GM18499 (cell line): Measurements from ENCODE around the gene HIF3A.
"Not testable (repeated sequence)": the region's sequence is repeated elsewhere in the genome, so short reads cannot be mapped to it uniquely, and the experiment has no call there.

Experiments used
- ATAC-seq: cut with Tn5 transposase; IDR thresholded peaks from one replicate; pipeline ENCODE4 v1.9.1; 2021; ENCODE audit warnings: moderate number of reproducible peaks; ENCODE audit not compliant: insufficient read depth, unreplicated experiment

Gene HIF3A

DNA sequence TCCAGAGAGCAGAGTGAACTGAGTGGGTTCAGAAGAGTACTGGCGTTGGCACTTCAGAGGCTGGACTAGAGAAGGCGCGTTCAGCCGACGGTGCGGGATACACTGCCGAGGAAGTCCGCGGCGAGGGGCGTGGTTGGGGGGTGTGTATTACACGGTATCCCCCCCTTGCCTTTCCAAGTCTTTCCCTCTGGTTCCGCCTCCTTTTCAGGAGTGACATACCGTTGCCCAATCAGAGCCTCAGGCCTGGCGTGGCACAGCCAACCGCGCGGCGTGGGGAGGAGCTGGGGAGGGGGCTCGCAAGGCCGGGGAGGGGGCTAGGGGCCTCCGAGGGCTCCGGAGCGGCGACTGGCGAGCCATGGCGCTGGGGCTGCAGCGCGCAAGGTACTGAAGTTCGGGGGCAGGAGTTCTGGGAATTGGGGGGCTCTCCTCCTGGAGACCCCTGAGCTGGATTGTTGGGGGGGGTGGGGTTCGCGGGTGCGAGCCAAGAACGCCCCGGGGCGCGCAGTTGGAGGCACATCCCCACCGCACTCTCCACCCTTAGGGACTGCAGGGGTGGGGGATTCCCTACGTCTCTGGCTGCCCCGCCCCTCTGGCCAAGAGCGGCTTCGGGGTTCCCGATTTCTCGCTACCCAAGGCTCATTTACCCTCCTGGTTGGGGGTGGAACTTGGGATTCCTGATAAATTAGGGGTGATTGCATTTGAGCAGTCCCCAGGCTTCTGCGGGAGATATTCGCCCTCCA is at the start of gene HIF3A:
TSS of gene HIF3A (plus strand) at position 321 of the 740 bp plus-strand sequence. CDS start at position 356, 35 bp downstream.
- ATAC-seq: no peak

DNA sequence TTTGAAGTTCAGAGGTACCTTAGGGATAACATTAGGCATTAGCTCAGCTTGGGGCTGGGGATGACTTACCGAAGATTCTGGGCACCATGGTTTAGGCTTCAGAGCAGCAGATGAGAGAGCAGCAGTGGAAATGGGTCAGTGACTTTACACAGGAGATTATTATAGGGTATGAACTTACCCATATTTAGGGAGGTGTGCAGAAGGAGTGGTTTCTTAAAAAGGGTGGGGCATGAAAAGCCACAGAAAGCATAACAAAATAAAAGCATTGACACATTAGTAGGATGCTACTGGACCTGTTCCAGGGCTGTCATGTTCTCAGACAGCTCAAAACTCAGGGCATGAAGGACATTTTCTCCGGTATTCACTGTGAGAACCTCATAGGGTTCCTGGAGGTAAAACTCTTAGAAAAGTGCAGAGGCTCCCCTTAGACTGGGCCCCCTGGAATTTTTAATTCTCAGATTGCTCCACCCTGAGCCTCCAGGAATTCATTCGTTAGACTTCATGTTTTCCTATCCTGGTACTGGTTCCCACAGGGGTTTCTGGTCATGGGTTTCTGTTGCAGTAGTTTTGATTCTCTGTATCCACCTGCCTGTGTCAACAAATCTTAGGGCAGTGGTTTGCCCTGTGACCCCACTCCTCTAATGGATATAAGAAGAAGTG is 46.6 kb upstream of the HIF3A start:
- no peak for ATAC-seq

DNA sequence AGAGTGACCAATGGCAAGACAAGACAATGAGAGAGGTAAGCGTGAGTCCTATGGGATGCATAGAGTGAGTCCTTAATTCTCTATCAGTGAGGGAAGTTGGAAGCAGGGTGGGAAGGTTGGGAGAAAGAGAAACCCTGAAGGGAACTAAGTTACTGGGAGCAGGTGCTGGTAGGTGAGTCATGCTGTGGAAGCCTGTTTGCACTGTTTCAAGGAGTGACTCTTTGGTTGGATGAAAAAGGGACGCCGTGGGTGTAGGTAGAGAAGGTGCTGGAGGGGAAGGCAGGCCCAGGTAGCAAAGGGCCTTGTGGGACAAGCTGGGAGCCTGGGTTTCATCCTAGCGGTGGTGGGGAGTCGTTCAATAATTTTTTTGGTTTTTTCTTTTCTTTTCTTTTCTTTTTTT is 45.4 kb upstream of the HIF3A start:
- no peak for ATAC-seq

DNA sequence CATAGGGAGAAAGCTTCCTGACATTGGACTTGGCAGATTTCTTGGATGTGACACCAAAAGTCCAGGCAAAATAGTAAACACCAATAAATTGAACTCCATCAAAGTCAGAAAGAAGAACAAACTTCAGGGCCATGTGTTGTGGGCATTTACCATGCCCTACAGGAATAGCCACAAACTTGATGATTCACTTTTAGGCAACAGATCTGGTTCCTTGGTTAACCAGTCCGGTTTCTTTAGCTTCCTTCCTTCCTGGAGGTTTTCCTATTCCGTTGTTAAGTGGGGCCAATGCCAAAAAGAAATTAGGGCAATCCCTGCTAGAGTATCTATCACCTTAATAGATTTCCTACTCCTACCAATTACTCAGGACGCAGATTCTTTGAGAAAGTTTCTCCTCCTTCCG is 42.1 kb upstream of the HIF3A start:
- ATAC-seq: no peak

DNA sequence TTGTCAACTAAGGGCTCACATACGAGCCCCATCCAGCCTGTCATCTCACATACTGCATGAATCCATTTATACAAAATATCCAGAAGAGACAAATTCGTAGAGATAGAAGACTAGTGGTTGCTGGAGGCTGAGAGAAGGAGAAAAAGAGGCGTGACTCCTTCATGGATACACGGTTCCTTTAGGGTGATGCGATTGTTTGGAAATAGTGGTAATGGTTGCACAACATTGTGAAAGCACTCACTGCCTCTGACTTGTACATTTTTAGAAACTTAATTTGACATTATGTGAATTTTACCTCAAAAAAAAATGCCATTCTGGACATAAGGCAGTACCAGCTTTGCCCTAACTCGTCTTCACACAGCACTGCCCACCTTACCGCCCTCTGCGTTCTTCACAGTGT is 40.0 kb upstream of the HIF3A start:
- no peak for ATAC-seq

DNA sequence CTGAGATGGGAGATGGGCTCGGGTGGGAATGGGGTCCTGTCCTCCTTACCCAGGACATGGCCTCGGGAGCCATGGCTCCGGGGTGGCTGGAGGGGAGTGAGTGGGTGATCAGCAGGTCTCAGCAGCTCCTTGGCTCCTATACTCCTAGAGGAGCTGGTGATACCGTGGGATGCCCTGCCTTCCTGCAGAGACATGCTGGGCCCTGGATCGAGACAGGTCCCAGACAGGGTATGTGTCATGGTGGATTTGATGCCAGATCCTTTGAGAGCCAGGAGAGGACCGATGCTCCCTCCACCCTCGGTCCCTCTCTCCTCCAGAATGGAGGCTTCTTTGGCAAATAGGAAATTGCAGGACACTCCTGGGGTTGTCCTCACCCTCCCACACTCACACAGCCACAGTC is 35.3 kb upstream of the HIF3A start:
- ATAC-seq: not testable (repeated sequence)

DNA sequence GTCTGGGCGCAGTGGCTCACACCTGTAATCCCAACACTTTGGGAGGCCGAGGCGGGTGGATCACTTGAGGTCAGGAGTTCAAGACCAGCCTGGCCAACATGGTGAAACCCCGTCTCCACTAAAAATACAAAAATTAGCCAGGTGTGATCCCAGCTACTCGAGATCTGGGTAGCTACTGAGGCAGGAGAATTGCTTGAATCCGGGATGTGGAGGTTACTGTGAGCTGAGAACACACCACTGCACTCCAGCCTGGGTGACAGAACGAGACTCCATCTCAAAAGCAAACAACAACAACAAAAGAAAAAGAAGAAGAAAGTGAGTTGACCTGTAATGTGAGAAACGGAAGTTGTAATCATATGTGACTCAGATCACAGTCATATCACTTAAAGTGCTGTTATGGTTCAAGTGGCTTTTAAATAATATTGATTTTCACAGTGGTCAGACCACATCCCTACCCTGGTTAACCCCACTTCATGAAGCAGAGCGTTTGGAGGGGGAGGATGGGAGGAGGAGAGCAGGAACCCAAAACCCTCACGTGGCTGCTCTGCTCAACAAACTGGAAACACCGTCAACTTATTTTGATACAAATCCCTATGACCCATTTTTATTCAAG is 34.1 kb upstream of the HIF3A start:
- ATAC-seq: not testable (repeated sequence)

DNA sequence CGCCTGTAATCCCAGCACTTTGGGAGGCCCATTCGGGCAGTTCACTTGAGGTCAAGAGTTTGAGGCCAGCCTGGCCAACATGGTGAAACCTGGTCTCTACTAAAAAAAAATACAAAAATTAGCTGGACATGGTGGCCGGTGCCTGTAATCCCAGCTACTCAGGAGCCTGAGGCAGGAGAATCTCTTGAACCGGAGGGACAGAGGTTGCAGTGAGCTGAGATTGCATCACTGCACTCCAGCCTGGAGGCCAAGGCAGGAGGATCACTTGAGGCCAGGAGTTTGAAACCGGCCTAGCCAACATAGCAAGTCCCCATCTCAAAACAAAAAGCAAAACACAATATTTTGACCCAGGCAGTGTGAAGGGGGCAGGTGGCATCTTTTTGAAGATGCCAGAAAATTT is 32.0 kb upstream of the HIF3A start:
- ATAC-seq: not testable (repeated sequence)

DNA sequence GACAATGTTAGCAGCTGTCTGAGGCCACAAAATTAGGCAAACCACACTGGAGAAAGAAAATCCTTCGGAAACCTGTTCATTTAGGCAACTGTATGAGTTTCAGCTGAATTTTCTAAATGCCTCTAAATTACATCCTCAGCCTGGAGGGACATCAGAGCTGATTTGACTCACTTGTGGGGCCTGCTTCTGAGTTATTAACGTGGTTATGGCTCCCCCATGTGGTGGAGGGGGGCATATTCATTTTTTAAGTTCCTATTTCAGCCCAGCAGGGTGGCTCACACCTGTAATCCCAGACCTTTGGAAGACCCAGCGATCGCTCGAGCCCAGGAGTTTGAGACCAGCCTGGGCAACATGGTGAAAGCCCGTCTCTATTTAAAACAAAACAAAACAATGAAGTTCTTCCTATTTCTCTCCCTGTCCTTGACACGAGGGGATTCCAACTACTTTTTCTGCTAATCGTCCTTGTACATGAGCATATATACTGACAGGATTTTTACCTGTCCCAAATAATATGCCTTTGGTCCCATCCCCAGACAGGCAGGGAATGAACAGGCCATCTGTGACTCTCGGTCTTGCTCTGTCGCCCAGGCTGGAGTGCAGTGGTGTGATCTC is 31.5 kb upstream of the HIF3A start:
- no peak for ATAC-seq

DNA sequence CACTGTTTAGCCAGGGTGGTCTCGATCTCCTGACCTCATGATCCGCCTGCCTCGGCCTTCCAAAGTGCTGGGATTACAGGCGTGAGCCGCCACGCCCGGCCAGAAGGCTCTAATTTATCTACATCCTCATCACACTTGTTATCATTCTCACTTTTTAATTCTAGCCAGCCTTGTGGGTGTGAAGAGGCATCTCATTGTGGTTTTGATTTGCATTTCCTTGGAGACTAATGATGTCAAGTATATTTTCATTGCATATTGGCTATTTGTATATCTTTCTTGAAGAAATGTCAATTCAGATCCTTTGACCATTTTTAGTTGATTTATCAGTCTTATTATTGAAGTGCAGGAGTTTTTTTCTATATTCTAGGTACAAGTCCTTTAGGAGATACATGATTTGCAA is 27.7 kb upstream of the HIF3A start:
- ATAC-seq: no peak

DNA sequence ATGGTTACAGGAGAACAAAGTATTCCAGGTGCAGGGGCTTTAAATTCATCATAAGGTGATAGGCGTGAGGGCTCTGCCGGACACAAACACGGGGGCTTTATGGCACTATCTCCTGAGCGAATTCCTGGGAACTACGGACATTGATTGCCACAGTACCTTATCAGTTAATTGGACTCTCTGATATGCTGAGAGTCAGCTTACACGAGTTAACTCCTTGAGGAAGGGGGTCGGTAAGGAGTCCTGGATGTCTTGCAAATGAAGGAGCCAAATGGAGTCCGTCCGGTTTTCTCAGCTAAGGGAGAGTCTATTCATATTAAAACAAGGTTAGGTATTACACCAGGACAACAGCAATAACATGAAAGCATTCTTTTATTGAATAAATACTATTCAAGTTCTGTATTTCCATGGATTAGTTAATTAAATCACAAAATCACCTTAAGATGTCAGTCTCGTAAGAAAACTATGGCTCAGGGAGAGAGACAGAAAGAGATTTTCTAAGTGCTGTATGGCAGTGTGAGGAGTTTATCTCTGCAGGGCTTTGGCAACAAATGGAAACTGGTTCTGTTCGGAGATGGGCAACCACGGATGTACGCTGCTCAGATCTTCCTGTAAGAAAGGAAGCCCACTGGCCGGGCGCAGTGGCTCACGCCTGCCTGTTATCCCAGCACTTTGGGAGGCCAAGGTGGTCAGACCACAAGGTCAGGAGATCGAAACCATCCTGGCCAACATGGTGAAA is 26.2 kb upstream of the HIF3A start:
- no peak for ATAC-seq

DNA sequence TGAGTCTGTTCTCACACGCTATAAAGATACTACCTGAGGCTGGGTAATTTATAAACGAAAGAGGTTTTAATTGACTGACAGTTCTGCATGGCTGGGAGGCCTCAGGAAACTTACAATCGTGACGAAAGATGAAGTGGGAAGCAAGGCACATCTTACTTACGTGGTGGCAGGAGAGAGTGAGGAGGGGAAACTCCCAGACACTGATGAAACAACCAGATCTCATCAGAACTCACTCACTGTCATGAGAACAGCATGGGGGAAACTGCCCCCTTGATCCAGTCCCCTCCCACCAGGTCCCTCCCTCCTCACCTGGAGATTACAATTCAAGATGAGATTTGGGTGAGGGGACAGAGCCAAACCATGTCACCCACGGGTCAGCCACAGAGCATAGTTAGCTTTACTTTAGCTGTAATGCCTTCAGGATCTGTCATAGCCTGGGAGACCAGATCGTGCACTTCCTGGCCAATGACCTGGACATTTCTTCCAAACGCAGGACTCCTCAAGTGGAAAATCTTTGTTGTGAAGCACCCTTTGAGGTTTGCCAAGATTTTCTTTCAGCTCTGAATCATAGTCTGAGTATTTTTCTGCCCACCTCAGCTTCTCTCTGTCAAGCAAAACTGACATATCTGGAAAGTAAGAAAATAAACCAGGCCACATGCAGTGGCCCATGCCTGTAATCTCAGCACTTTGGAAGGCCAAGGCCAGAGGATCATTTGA is 25.2 kb upstream of the HIF3A start:
- ATAC-seq: no peak

DNA sequence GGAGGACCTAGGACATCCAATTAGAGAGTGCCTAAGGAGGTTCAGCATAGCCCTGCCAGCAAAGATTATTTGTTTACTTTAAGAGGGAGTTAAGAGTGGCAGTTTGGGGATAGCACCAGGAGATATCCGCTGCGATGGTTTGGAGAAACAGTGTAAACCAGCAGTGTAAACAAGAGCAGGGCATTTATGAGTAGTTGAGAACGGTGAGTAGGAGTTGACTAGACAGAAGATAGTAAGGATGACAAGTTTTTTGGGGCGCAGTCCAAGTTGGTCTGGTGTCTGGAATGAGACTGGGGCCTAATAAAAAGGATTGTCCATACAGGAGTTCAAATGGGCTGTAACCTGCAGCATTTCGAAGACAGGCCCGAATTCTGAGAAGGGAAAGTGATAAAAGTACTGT is 22.9 kb upstream of the HIF3A start:
- not testable (repeated sequence) for ATAC-seq

DNA sequence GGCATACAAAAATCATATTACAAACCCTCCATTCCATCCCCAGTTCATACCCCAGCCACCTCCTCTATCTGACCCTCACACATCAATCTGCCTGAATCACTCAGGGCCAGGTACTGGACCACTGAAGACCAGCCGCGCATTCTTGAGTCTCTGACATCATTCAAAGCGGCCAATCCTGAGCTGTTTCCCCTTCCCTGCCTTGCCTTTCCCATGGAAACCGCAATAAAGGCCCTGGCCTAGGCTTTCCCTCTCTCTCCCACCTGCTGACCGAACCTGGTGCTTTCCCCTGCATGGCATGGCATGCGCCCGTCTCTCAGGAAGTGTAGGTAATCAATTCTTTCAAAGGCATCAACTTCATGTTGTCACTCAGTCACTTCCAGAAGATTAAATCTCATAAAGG is 17.7 kb upstream of the HIF3A start:
- no peak for ATAC-seq

DNA sequence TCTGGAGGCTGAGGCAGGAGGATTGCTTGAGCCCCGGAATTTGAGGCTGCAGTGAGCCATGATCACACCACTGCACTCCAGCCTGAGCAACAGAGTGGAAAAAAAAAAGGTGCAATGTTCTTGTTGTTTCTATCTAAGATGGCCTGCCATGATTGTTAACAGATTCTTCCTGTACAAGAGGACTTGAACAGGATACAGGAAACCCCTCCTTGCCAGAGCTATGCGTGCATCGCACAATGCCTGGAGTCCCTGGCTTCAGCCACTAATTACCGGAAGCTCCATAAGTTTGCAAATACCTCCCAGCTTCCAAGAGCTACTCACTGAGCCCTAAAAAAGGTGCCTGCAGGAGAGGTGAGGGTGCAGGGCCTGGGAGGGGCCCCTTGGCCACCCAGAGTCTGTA is 13.1 kb upstream of the HIF3A start:
- ATAC-seq: no peak

DNA sequence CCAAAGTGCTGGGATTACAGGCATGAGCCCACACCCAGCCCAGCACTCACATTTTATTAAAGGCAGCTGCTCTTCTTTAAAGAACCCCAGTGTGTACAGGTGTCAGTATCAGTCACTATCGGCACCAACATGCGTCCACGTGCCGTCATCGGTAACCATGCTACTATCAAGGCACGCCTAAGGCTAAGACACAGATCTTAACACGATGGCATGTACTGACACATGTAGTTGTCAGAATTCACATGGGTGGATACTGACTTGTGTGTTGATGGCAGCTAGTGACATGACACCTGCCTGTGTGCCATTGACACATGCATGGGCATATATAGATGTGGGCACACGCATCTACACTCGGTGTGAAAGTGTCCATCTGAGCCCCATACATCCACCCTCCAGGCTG is 12.2 kb upstream of the HIF3A start:
- no peak for ATAC-seq

DNA sequence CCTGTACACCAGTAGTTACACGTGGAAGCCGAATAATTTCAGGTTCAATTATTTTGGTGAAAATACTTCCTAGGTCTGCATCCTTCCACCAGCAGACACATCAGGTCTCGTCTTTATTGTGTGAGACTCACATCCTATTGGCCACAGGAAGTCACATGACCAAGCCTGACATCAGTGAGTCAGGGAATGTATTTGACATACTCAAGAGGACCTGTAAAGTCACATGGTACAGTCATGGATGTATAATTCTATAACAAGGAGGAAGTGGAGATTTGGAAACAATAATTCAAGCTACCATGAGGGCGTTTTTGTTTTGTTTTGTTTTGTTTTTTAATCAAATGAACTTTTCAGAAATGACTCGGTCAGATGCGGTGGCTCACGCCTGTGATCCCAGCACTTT is 9.3 kb upstream of the HIF3A start:
- ATAC-seq: no peak

DNA sequence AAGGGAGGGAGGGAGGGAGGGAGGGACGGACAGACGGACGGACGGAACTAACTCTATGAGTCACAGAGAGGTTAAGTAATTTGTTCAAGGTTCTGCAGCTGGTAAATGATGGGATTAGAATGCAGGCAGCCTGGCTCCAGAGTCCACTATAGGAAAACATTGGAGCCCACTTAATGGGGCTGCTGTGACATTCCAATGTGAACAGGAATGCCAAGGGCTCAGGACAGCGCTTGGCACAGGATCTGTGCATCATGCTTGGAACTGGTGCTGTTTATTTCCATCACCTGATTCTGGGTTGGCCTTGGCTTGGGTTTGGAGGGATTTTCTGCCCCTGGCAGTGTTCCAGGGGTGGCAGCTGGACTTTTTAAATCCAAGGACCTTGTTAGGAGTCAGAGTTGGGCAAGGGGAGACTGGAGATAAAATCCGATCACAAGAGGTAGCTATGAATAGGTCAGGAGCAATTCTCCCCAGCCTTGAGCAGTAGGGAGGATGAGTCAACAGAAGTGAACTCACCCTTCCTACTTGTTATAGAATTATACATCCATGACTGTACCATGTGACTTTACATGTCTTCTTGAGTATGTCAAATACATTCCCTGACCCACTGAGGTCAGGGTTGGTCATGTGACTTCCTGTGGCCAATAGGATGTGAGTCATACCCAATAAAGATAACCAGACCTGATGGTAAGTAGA is 7.8 kb upstream of the HIF3A start:
- ATAC-seq: no peak
